ENCODE measurements around the gene WWC2. TPM values are rescaled to one million over a fixed set of nuclear protein-coding genes. Genes with fewer than 3 reads are reported as not detected.

The WWC2 gene
- total and polyA plus RNA-seq, 11 donors: 5.4 to 43.0 (median 33.8) TPM

DNA sequence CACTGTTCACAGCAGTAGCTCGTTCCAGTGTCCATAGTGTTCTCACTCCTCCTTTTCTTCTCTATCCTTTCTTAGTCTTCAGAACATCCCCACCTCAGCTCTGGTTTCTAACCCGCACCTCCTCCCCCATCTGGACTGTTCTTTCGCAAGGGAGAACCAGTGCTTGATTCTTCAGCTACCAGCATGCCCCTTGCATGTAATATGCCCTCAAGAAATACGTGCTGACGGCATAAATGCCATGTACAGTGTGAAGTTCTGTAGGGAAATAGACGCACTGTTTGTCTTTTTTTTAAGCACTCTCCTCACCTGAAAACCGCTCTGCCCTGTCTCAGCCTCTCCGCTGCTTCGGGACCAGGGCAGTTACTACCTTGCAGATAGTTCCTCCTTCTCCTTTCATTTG is 215.7 kb downstream of the WWC2 start:
- no peaks in the 10 kb centered on the region for H3K4me1 ChIP-seq
- WGBS, 4 donors: 91 to 98% (median 93%) methylated on average over 9 of the region's 9 CpGs
- DNase-seq (no peak), ATAC-seq (no peak)
- peaks cover 0 to 75% (median 47%) of the 10 kb centered on the region in 9 donors for H3K36me3 ChIP-seq
- H3K27ac ChIP-seq: no peak overlapping the region
- no peak for TF ChIP-seq POLR2A (IDR thresholded peaks at IDR 0.05)
- TF ChIP-seq, protein P1, sequence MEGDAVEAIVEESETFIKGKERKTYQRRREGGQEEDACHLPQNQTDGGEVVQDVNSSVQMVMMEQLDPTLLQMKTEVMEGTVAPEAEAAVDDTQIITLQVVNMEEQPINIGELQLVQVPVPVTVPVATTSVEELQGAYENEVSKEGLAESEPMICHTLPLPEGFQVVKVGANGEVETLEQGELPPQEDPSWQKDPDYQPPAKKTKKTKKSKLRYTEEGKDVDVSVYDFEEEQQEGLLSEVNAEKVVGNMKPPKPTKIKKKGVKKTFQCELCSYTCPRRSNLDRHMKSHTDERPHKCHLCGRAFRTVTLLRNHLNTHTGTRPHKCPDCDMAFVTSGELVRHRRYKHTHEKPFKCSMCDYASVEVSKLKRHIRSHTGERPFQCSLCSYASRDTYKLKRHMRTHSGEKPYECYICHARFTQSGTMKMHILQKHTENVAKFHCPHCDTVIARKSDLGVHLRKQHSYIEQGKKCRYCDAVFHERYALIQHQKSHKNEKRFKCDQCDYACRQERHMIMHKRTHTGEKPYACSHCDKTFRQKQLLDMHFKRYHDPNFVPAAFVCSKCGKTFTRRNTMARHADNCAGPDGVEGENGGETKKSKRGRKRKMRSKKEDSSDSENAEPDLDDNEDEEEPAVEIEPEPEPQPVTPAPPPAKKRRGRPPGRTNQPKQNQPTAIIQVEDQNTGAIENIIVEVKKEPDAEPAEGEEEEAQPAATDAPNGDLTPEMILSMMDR (IDR thresholded peaks at IDR 0.05): no peak
- no peaks in the 10 kb centered on the region for H3K9me3 ChIP-seq
- H3K4me3 ChIP-seq: no peak overlapping the region
- intact Hi-C loops (cut with DNase I): loop anchor here in 1 of 10 donors (10.0 kb wide), 1 partner anchor 90 kb away; no protein-coding TSS in a partner anchor
- H3K27me3 ChIP-seq: no peaks in the 10 kb centered on the region

DNA sequence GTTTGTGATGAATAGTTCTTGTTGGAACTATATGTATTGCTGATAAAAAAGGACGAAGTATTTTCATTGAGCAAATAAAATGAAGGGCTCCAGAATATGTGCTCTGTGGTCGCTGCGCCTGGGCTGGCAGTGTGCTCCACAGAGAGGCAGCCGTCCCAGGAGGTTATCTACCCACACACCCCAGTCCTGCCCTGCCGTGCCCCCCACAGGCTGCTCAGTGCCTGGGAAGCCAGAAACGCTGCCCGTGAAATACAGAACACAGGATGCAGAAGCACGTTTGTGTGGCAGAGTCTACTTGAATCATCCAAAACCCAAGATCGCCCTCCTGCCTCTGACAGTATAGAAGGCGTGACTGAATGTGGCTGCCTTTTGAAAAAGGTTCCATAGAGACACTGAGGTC is 219.6 kb downstream of the WWC2 start:
- Histone ChIP-seq H3K4me3 (no peak overlapping the region), H3K27me3 (no peaks in the 10 kb centered on the region), H3K27ac (no peak overlapping the region), H3K36me3 (peaks cover 0 to 56% (median 30%) of the 10 kb centered on the region in 9 donors), H3K4me1 (no peaks in the 10 kb centered on the region), H3K9me3 (no peaks in the 10 kb centered on the region)
- TF ChIP-seq, protein P1 (IDR thresholded peaks at IDR 0.05): no peak
- TF ChIP-seq POLR2A (IDR thresholded peaks at IDR 0.05): no peak
- DNase-seq (peak in 1 of 5 donors; percentile 32), ATAC-seq (no peak)
- intact Hi-C loops (cut with DNase I): loop anchor here in 1 of 10 donors (10.0 kb wide), 1 partner anchor 86 kb away; no protein-coding TSS in a partner anchor
- WGBS, 4 donors: 84 to 95% (median 89%) methylated on average over 10 of the region's 10 CpGs

DNA sequence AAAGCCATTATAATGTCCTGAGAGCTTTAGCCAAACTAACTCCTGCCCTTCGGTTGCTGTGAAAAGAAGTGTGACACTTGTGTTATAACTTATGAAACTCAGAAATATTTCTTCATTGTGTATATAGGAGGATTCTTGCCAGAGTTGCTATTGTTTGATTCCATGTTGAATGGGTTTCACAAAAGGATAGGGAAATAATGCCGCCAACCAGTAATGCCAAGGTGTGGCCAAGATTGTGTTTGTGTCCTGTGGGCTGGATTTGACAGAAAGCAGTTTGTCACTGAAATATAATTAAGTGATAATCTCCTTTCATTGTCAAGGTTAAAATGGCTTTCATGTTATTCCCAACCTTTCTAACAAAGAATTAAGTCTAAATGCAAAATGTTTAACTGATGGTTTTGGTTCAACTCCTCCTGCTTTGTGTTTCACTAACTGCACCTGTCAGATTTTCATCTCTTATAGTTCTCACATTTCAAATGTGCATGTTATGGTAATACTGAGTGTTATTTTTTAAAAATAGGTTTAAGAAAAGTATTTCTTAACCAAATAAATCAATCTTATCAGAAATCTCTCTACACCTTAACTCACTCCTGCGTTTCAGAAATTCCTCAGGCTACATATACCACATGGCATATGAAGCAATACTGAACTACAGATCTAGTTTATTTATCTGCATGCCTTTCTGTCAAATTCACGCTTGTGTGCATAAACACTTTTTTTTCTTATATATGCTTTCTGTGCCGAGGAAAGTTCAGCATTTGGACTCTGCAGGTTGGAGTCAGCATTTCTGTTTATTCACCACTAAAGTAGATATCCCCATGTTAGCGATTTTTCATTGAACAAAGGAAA is 221.4 kb downstream of the WWC2 start, which contains the start of gene CLDN22:
Gene CLDN22 (minus strand): TSS at position 66 of the 849 bp plus-strand sequence. CDS start 58 bp downstream, at position 8.
- no peak within 1 kb of the TSS for H3K4me3 ChIP-seq
- H3K27ac ChIP-seq: no peak within 1 kb of the TSS
- no peaks in the 10 kb centered on the region for H3K9me3 ChIP-seq
- DNase-seq: no peak
- intact Hi-C loops (cut with DNase I): no loop called here
- ATAC-seq: no peak
- 88 to 92% (median 90%) methylated on average over 6 of the region's 6 CpGs for WGBS, 4 donors
- H3K27me3 ChIP-seq: no peaks in the 10 kb centered on the region
- TF ChIP-seq, protein P1 (IDR thresholded peaks at IDR 0.05): no peak
- no peak for TF ChIP-seq POLR2A (IDR thresholded peaks at IDR 0.05)
- peaks cover 0 to 38% (median 12%) of the 10 kb centered on the region in 9 donors for H3K36me3 ChIP-seq
- H3K4me1 ChIP-seq: no peaks in the 10 kb centered on the region

DNA sequence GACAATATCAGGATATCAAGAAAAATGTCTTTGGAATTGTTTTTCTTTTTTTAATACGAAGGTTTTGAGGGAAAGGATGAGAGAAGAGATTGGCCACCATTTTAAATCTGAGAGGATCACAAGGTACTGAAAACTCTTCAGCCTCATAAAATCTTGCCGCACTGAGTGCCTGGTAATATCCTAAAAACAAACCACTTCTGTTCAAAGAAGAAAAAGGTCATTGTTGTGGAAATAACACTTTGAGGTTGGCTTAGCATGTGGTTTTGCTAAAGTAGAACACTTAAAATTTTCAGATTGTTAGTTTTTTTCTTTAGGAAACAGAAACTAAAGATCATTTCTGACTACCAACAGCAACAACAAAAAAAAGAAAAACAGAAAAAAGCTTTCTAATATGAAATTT is 222.0 kb downstream of the WWC2 start:
- Histone ChIP-seq H3K36me3 (peaks cover 0 to 32% (median 6%) of the 10 kb centered on the region in 9 donors), H3K9me3 (no peaks in the 10 kb centered on the region), H3K4me1 (no peaks in the 10 kb centered on the region), H3K27me3 (no peaks in the 10 kb centered on the region), H3K4me3 (no peak overlapping the region), H3K27ac (no peak overlapping the region)
- no peak for DNase-seq
- TF ChIP-seq POLR2A (IDR thresholded peaks at IDR 0.05): no peak
- TF ChIP-seq, protein P1 (IDR thresholded peaks at IDR 0.05): no peak
- intact Hi-C loops (cut with DNase I): no loop called here
- ATAC-seq: no peak
- WGBS, 4 donors: 87 to 94% (median 91%) methylated on average over 2 of the region's 2 CpGs
